AG09309 (cell line): Measurements from ENCODE around the gene CNN3.

Experiments used
- DNase-seq: peaks from one replicate; pipeline ENCODE4 v3.0.0-alpha.2; 2010; ENCODE audit warnings: low read depth
- H3K4me3 ChIP-seq: 2 replicates; pipeline ENCODE4 v1.5.1; 2011; ENCODE audit warnings: mild to moderate bottlenecking, low read depth, low read length, moderate library complexity; ENCODE audit not compliant: control insufficient read depth
- TF ChIP-seq, protein P1 (sequence below): IDR thresholded peaks from 2 replicates; pipeline ENCODE4 v1.5.1; 2011; ENCODE audit warnings: mild to moderate bottlenecking, low read depth, low read length, inconsistent platforms; ENCODE audit not compliant: insufficient read depth, control insufficient read depth; ENCODE audit errors: missing control alignments

CNN3 gene

DNA sequence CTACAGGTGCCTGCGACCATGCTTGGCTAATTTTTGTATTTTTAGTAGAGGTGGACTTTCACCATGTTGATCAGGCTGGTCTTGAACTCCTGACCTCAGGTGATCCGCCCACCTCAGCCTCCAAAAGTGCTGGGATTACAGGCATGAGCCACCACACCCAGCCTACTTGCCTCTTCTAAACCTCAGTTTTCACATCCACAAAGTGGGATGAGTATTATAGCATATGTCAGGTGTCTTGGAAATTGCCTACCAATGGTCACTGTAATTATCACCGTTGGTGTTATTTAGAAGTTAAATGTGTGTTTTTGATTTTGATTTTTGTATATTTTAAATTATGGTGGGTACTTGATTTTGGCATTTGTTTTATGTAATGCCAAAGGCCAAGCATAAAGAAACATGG, 70.0 kb downstream of the CNN3 start:
- no peak for DNase-seq
- no peak overlapping the region for H3K4me3 ChIP-seq
- TF ChIP-seq, protein P1, sequence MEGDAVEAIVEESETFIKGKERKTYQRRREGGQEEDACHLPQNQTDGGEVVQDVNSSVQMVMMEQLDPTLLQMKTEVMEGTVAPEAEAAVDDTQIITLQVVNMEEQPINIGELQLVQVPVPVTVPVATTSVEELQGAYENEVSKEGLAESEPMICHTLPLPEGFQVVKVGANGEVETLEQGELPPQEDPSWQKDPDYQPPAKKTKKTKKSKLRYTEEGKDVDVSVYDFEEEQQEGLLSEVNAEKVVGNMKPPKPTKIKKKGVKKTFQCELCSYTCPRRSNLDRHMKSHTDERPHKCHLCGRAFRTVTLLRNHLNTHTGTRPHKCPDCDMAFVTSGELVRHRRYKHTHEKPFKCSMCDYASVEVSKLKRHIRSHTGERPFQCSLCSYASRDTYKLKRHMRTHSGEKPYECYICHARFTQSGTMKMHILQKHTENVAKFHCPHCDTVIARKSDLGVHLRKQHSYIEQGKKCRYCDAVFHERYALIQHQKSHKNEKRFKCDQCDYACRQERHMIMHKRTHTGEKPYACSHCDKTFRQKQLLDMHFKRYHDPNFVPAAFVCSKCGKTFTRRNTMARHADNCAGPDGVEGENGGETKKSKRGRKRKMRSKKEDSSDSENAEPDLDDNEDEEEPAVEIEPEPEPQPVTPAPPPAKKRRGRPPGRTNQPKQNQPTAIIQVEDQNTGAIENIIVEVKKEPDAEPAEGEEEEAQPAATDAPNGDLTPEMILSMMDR, result no peak

DNA sequence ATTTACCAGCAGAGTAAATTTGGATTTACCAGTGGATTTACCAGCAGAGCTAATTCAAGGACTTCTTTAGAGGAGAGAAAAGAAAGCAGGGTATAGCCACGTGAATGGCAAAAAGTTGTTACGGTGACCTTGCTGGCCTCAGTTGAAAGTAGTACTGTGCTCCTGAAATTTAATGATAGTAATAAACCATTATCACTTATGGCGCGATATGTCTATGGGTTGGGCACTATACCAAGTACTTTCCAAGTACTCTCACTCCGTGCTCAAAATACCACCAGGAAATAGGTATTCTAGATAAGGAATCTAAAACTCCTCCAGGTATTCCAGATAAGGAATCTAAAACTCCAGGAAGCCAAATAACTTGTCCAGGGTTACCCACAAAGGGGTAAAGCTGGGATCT, 70.9 kb downstream of the CNN3 start:
- TF ChIP-seq, protein P1, result no peak
- no peak overlapping the region for H3K4me3 ChIP-seq
- no peak for DNase-seq

DNA sequence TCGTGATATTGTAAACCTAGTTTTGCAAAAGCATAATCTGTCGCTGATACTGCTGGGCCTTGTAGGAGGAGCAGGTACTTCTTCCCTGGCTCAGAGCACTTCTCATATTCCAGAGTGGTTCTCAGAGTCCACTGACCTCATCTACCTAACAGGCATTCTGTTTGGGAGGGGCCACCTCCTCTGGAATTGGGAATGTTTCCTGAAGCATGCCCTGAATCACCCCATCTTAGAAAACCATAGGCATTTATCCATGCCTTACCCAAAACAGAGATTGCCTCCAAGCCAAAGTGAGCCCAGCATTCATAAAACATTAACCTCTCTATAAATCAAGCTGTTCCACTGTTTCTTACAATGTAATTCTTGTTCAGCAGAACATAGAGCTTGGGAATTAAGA, 71.6 kb downstream of the CNN3 start:
- no peak for DNase-seq
- H3K4me3 ChIP-seq, result no peak overlapping the region
- TF ChIP-seq, protein P1, result no peak

DNA sequence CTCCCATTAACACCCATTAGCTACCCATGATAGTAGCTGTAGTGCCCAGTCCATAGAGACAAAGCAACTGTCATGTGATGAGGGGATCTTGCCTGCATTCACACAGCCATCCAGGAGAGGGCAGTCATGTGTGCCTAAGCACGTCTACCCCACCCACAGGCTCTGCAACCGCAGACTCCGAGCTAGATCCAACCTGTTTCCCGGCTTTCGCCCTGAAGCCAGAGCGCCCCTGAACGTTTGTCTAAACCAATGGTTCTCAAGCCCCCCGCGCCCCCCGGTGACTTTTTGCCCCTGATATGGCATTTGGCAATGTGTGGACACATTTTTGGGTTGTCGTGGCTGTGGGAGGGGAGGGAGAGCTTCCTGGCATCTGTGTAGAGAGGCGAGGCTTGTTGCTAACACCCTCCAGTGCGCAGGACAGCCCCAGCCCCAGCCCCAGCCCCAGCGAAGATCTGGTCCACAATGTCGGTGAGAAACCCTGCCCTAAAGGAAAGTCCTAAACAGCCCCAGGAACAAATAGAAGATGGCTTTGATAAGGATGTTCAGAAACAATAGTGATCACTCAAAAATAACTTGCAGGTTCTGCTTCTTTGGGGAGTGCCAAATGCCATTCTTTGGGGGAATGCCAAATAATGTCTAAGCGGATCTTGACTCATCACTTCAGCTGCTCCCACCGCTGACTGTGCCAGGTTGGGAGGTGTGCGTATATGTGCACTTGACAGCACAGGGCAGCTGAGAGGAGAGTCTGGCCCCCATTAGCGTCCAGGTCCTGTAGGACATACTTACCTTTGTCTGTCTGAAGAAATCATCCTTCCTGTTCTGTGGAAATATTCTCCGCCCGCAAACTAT, 72.2 kb downstream of the CNN3 start:
- peak; percentile 75 for DNase-seq
- TF ChIP-seq, protein P1, result peak; percentile 91
- H3K4me3 ChIP-seq, result peak overlapping the region; percentile 65

DNA sequence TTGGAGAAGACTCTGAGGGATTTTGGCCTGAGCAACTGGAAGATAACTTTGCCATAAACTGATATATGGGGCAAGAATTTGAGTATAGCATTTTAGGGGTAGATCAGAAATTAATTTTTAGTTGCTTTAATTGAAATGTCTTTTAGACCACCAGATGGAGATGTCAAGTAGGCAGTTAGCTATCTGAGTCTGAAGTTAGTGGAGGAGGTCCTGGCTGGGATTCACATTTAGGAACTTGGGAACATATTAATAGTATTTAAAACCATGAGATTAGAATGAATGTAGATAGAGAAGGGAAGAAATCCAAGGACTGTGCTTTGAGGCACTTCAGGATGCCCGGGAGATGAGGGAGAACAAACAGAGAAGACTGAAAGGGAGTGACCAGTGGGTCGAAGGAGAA, 74.1 kb downstream of the CNN3 start:
- H3K4me3 ChIP-seq, result no peak overlapping the region
- TF ChIP-seq, protein P1, result peak; percentile 8
- no peak for DNase-seq

DNA sequence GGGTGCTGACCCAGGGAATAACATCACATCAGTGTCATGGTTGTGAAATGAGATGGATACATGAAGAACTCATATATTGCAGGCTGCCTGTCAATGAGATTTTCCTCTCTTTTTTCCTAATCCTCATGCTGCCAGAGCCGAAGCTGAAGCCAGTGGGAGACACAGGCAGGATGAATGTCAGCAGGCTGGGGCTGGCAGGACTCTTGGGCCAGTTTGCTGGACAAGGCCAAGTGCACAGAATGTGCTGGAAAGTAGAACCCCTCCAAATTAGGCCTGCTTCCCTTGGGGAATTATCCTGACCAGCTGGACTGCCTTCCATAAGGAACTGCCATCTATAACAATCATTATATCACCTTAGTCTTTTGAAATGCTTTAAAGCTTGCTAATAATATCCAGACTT, 75.3 kb downstream of the CNN3 start:
- no peak for DNase-seq
- TF ChIP-seq, protein P1, result no peak
- H3K4me3 ChIP-seq, result no peak overlapping the region
